ENCODE results near the gene SLC17A3.

SLC17A3 gene

GRCh38 chr6:25862199-25862598 lies 11.8 kb downstream of the SLC17A3 start:
- no peak overlapping the region for H4K8ac ChIP-seq (ENCODE audit: low read depth, low read length)
- H2BK15ac ChIP-seq (ENCODE audit: low read length) = no peak overlapping the region
- no peak for DNase-seq (ENCODE audit: low spot score)
- no peak overlapping the region for H2BK12ac ChIP-seq (ENCODE audit: low read length)
- H2AK5ac ChIP-seq (ENCODE audit: low read depth, low read length) = no peak overlapping the region
- no peaks in the 10 kb centered on the region for H3K36me3 ChIP-seq (replicated peaks in 1 of 2; ENCODE audit: control insufficient read depth in 2 of 2, insufficient read depth in 2 of 2, low read length in 2 of 2)
- no peak overlapping the region for H2BK5ac ChIP-seq (ENCODE audit: low read length)
- H3K4me3 ChIP-seq (ENCODE audit: low read length in 2 of 2) = no peak overlapping the region
- H3K4me2 ChIP-seq (ENCODE audit: insufficient read depth, low read length, poor library complexity, severe bottlenecking) = no peak overlapping the region
- no peak overlapping the region for H3K27ac ChIP-seq (replicated peaks; ENCODE audit: low read length)
- H3K9ac ChIP-seq (ENCODE audit: low read depth, low read length, poor library complexity) = no peak overlapping the region
- no peaks in the 10 kb centered on the region for H3K4me1 ChIP-seq (ENCODE audit: control insufficient read depth in 2 of 2, insufficient read depth in 1 of 2, low read depth in 1 of 2, low read length in 2 of 2)
- H3K79me1 ChIP-seq (ENCODE audit: low read depth, low read length) = no peaks in the 10 kb centered on the region
- WGBS, 2 donors (ENCODE audit: extremely low coverage in 2 of 2, insufficient read length in 2 of 2, insufficient replicate concordance in 1 of 2) = no CpG with 5 or more reads among the region's 4 CpGs
- H3K27me3 ChIP-seq (ENCODE audit: control insufficient read depth in 3 of 3, insufficient read depth in 3 of 3, low read depth in 1 of 3, low read length in 3 of 3) = no peaks in the 10 kb centered on the region
- H3K9me3 ChIP-seq (replicated peaks in 1 of 2; ENCODE audit: control insufficient read depth in 2 of 2, insufficient read depth in 1 of 2, low read depth in 1 of 2, low read length in 2 of 2) = no peaks in the 10 kb centered on the region
- H3K4ac ChIP-seq (ENCODE audit: low read length) = no peak overlapping the region
- no peak overlapping the region for H2AFZ ChIP-seq (ENCODE audit: low read length)
- no peak overlapping the region for H4K91ac ChIP-seq (ENCODE audit: low read depth, low read length, poor library complexity)
- no peak overlapping the region for H3K23ac ChIP-seq (ENCODE audit: low read depth, low read length, poor library complexity)
- H2BK120ac ChIP-seq (ENCODE audit: low read depth, low read length) = no peak overlapping the region
- no peak overlapping the region for H3K14ac ChIP-seq (ENCODE audit: low read length)
- H3K18ac ChIP-seq (ENCODE audit: low read length) = no peak overlapping the region

- H2AFZ ChIP-seq (ENCODE audit: low read length) = no peak overlapping the region
- H3K4me2 ChIP-seq (ENCODE audit: insufficient read depth, low read length, poor library complexity, severe bottlenecking) = no peak overlapping the region
- no peaks in the 10 kb centered on the region for H3K79me1 ChIP-seq (ENCODE audit: low read depth, low read length)
These were observed 21.3 kb downstream of the SLC17A3 start for GRCh38 chr6:25852756-25853155.

GRCh38 chr6:25851961-25852360 lies 22.1 kb downstream of the SLC17A3 start:
- H2AFZ ChIP-seq (ENCODE audit: low read length) = no peak overlapping the region
- DNase-seq (ENCODE audit: low spot score) = no peak
- H2BK12ac ChIP-seq (ENCODE audit: low read length) = no peak overlapping the region
- WGBS, 2 donors (ENCODE audit: extremely low coverage in 2 of 2, insufficient read length in 2 of 2, insufficient replicate concordance in 1 of 2) = no CpG with 5 or more reads among the region's 2 CpGs
- H2BK15ac ChIP-seq (ENCODE audit: low read length) = no peak overlapping the region
- no peaks in the 10 kb centered on the region for H3K27me3 ChIP-seq (ENCODE audit: control insufficient read depth in 3 of 3, insufficient read depth in 3 of 3, low read depth in 1 of 3, low read length in 3 of 3)
- no peak overlapping the region for H3K4me3 ChIP-seq (ENCODE audit: low read length in 2 of 2)
- H3K27ac ChIP-seq (replicated peaks; ENCODE audit: low read length) = no peak overlapping the region
- H3K23ac ChIP-seq (ENCODE audit: low read depth, low read length, poor library complexity) = no peak overlapping the region
- no peak overlapping the region for H3K4me2 ChIP-seq (ENCODE audit: insufficient read depth, low read length, poor library complexity, severe bottlenecking)
- H2BK5ac ChIP-seq (ENCODE audit: low read length) = no peak overlapping the region
- no peak overlapping the region for H3K18ac ChIP-seq (ENCODE audit: low read length)
- no peaks in the 10 kb centered on the region for H3K9me3 ChIP-seq (replicated peaks in 1 of 2; ENCODE audit: control insufficient read depth in 2 of 2, insufficient read depth in 1 of 2, low read depth in 1 of 2, low read length in 2 of 2)
- no peak overlapping the region for H4K8ac ChIP-seq (ENCODE audit: low read depth, low read length)
- no peaks in the 10 kb centered on the region for H3K79me1 ChIP-seq (ENCODE audit: low read depth, low read length)
- no peak overlapping the region for H2BK120ac ChIP-seq (ENCODE audit: low read depth, low read length)
- no peak overlapping the region for H3K14ac ChIP-seq (ENCODE audit: low read length)
- H2AK5ac ChIP-seq (ENCODE audit: low read depth, low read length) = no peak overlapping the region
- no peaks in the 10 kb centered on the region for H3K36me3 ChIP-seq (replicated peaks in 1 of 2; ENCODE audit: control insufficient read depth in 2 of 2, insufficient read depth in 2 of 2, low read length in 2 of 2)
- H3K4ac ChIP-seq (ENCODE audit: low read length) = no peak overlapping the region
- no peak overlapping the region for H3K9ac ChIP-seq (ENCODE audit: low read depth, low read length, poor library complexity)
- no peaks in the 10 kb centered on the region for H3K4me1 ChIP-seq (ENCODE audit: control insufficient read depth in 2 of 2, insufficient read depth in 1 of 2, low read depth in 1 of 2, low read length in 2 of 2)
- no peak overlapping the region for H4K91ac ChIP-seq (ENCODE audit: low read depth, low read length, poor library complexity)

More at GRCh38 chr6:25852756-25853155, 21.3 kb downstream of the SLC17A3 start:
- Histone ChIP-seq H3K18ac (ENCODE audit: low read length) (no peak overlapping the region), H2AK5ac (ENCODE audit: low read depth, low read length) (no peak overlapping the region), H3K4me1 (ENCODE audit: control insufficient read depth in 2 of 2, insufficient read depth in 1 of 2, low read depth in 1 of 2, low read length in 2 of 2) (no peaks in the 10 kb centered on the region), H2BK5ac (ENCODE audit: low read length) (no peak overlapping the region), H3K36me3 (replicated peaks in 1 of 2; ENCODE audit: control insufficient read depth in 2 of 2, insufficient read depth in 2 of 2, low read length in 2 of 2) (no peaks in the 10 kb centered on the region), H4K8ac (ENCODE audit: low read depth, low read length) (no peak overlapping the region), H3K9me3 (replicated peaks in 1 of 2; ENCODE audit: control insufficient read depth in 2 of 2, insufficient read depth in 1 of 2, low read depth in 1 of 2, low read length in 2 of 2) (no peaks in the 10 kb centered on the region), H3K23ac (ENCODE audit: low read depth, low read length, poor library complexity) (no peak overlapping the region), H3K27ac (replicated peaks; ENCODE audit: low read length) (no peak overlapping the region), H4K91ac (ENCODE audit: low read depth, low read length, poor library complexity) (no peak overlapping the region), H2BK12ac (ENCODE audit: low read length) (no peak overlapping the region), H3K9ac (ENCODE audit: low read depth, low read length, poor library complexity) (no peak overlapping the region), H3K27me3 (ENCODE audit: control insufficient read depth in 3 of 3, insufficient read depth in 3 of 3, low read depth in 1 of 3, low read length in 3 of 3) (no peaks in the 10 kb centered on the region), H3K14ac (ENCODE audit: low read length) (no peak overlapping the region), H2BK15ac (ENCODE audit: low read length) (no peak overlapping the region), H3K4ac (ENCODE audit: low read length) (no peak overlapping the region), H3K4me3 (ENCODE audit: low read length in 2 of 2) (no peak overlapping the region), H2BK120ac (ENCODE audit: low read depth, low read length) (no peak overlapping the region)
- no peak for DNase-seq (ENCODE audit: low spot score)

- H3K4ac ChIP-seq (ENCODE audit: low read length) = no peak overlapping the region
- H4K91ac ChIP-seq (ENCODE audit: low read depth, low read length, poor library complexity) = no peak overlapping the region
- no peak overlapping the region for H3K9ac ChIP-seq (ENCODE audit: low read depth, low read length, poor library complexity)
- H3K4me2 ChIP-seq (ENCODE audit: insufficient read depth, low read length, poor library complexity, severe bottlenecking) = no peak overlapping the region
- H3K18ac ChIP-seq (ENCODE audit: low read length) = no peak overlapping the region
- H3K9me3 ChIP-seq (replicated peaks in 1 of 2; ENCODE audit: control insufficient read depth in 2 of 2, insufficient read depth in 1 of 2, low read depth in 1 of 2, low read length in 2 of 2) = no peaks in the 10 kb centered on the region
- H3K4me1 ChIP-seq (ENCODE audit: control insufficient read depth in 2 of 2, insufficient read depth in 1 of 2, low read depth in 1 of 2, low read length in 2 of 2) = no peaks in the 10 kb centered on the region
- no peaks in the 10 kb centered on the region for H3K79me1 ChIP-seq (ENCODE audit: low read depth, low read length)
- no peak overlapping the region for H3K23ac ChIP-seq (ENCODE audit: low read depth, low read length, poor library complexity)
- no peak overlapping the region for H2BK5ac ChIP-seq (ENCODE audit: low read length)
- H2AK5ac ChIP-seq (ENCODE audit: low read depth, low read length) = no peak overlapping the region
- no peaks in the 10 kb centered on the region for H3K36me3 ChIP-seq (replicated peaks in 1 of 2; ENCODE audit: control insufficient read depth in 2 of 2, insufficient read depth in 2 of 2, low read length in 2 of 2)
- no peak overlapping the region for H3K4me3 ChIP-seq (ENCODE audit: low read length in 2 of 2)
- no peak overlapping the region for H3K27ac ChIP-seq (replicated peaks; ENCODE audit: low read length)
- WGBS, 2 donors (ENCODE audit: extremely low coverage in 2 of 2, insufficient read length in 2 of 2, insufficient replicate concordance in 1 of 2) = no CpG with 5 or more reads among the region's 2 CpGs
- DNase-seq (ENCODE audit: low spot score) = no peak
- no peak overlapping the region for H2BK120ac ChIP-seq (ENCODE audit: low read depth, low read length)
- H4K8ac ChIP-seq (ENCODE audit: low read depth, low read length) = no peak overlapping the region
- H2BK15ac ChIP-seq (ENCODE audit: low read length) = no peak overlapping the region
- H2AFZ ChIP-seq (ENCODE audit: low read length) = no peak overlapping the region
- H3K27me3 ChIP-seq (ENCODE audit: control insufficient read depth in 3 of 3, insufficient read depth in 3 of 3, low read depth in 1 of 3, low read length in 3 of 3) = no peaks in the 10 kb centered on the region
- no peak overlapping the region for H2BK12ac ChIP-seq (ENCODE audit: low read length)
- H3K14ac ChIP-seq (ENCODE audit: low read length) = no peak overlapping the region
These were observed 29.5 kb downstream of the SLC17A3 start for GRCh38 chr6:25844518-25844917.

Measured in neuronal stem cell (in vitro differentiated cells).